HG03045 (cell line): ENCODE measurements around the gene CHRNA1.

Experiments used
- ATAC-seq: cut with Tn5 transposase; IDR thresholded peaks from one replicate; pipeline ENCODE4 v1.9.1; 2021; ENCODE audit warnings: mild to moderate bottlenecking, moderate library complexity; ENCODE audit not compliant: unreplicated experiment

Gene CHRNA1

DNA sequence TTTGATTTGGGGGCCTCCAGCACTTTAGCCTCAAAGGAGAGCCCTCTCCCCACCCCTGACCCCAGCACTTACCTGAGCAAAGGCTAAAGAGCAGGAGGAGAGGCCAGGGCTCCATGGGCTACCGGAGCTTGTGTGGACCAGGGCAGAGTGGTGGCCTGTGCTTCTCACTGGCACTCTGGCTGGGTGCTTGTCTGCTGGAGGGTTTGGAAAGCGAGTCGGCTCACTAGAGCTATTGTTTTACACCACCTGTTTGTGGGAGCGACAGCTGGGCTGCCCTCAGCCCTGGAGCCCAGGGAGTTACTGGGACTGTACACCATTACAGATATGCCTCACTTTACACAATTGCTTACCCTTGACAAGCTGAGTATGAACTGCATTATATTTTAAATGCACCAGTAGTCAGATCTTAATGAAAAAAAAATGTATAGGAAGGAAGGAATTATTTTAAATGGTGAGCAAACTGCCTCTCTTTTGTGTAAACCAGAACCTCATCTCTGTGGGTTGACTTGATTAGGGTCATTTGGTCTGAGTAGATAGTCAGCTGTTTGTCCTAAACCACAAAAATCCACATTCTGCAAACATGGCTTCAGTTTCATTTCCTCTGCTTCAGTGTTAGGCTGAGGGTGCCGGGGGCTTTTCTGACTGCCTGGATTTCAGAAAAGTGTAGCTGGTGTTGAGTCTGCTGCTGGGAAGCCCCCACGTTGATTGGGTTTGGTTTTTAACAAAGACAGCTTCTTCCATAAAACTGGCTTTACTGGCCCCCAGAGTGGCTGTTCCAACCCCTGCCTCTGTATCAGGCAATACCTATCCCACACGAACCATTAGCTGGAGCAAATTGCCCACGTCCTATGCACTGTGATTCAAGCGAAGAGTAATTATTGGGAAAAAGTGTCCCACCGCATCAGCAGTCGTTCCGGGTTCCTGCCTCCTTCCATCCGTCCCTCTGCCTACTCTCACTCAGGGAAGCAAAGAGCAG is at the start of gene CHRNA1:
CHRNA1 (minus strand) TSS at position 193 of the 976 bp plus-strand sequence; CDS start at position 115, 78 bp downstream.
- no peak for ATAC-seq

DNA sequence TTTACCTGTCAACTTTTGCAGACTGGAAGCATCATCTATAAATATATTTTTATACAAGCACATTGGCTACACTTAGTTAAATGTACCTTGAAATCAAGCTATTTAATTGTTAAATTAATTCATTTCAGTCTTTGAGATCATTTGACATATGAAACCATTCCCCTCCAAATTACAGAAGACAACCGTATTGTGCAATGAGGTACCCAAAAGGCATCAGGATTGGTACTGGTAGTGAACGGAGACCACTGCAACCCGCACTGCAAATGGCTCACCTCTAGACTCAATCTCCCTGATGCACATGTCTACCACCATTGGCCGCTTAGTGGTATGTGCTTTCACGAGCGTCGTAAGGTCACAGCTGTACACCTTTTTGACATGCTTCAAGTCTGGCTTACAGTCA is 47.8 kb upstream of the CHRNA1 start:
- ATAC-seq = no peak

DNA sequence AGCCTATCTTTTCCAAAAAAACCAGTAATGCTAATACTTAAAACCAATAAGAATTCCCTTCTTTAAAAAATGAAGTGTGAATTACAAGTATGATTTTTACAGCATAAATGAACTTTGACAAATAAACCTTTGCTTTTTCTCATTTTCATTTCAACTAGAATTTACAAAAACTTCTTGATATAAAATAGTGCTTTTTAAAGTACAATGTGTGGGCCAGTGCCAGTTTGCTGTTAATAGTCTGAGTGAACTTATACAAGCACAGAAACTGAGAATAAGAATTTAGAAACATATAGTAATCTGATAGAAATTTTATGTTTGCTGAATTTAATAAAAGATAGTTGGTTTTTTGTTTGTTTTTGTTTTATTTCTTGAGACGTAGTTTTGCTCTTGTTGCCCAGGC is 43.7 kb upstream of the CHRNA1 start:
- ATAC-seq = no peak

DNA sequence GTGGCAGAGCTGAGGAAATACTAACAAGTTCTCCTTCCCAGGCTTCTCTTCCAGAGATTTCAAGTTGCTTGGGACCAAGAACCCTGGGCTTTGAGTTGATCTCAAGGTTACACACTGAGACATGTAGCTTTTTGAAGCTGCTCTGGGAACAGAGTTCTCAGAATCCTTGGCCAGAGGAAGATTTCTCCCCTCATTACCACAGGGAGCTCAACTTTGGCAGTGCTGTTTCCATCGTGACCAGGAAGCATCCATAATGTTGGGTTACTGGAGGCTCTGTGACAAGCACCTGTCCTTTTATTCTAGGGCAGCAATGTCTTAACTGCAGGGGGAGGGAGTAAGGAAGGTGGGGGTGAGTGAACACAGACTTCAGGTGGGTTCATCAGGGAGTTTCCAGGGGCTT is 41.5 kb upstream of the CHRNA1 start:
- no peak for ATAC-seq

DNA sequence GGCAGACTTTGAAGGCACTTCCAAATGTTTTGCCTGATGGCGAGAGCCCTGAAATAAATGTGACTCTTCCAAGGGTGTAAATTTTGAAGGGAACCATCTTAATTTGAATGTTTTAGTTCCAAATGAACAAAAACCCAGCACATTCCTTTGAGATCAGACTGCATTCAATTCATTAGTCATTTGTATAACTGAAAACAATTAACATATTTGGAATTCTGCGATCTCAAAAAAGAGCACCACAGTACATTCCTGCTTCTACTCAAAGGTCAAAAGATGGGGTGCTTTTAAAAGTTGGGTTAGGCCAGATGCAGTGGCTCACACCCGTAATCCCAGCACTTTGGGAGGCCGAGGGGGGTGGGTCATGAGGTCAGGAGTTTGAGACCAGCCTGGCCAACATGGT is 38.2 kb upstream of the CHRNA1 start:
- no peak for ATAC-seq

DNA sequence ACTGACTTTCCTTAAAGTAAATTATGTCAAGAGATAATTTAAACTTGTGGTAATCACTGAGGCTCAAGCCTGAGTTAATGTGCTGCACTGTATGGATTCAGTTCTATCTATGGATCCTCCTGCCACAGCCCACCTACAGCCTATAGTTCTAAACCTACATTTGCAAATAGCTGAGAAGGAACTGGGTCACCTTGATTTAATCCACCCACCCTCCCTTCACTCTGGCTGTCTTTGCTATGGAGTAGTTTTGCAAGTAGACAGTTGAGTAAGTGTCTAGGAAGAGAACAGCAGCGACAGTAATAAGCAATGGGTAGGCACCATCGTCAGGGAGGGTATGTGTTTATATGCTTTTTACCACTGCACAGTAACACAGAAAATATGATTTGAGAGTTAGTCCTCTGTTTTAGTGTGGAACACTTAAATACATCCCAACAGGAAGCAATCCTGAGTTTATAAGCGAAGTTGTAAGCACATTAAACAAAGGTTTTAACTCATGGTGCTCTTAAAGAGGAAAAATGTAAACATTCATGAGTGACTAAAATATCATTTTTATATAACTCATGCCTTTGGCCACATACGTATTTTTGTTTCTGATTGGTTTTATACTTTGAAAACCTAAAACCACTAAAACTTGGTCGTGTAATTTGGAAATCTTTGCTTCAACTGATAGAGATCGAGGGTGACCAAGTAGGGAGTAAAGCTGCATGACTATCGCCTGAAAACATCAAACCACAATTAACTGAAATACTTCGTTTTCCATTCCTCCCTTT is 36.3 kb upstream of the CHRNA1 start:
- ATAC-seq = no peak

DNA sequence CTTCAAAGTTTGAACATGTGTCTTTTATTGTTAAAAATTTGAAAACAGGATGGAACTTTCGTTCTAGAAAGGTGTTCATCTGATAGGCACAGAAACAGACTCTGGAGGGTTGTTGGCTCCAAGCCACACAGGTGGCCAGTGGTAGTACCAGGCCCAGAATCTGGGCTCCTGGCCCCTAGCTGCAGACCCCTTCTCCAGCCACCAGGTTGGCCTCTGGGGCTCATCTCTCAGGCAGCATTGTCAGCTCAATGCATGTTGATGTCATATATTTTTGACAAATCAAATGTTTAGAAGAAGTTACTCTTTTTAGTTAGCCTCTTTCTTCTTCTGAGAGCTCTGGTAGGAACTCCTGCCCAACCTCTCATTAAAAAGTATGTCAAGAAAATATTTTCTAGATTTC is 34.5 kb upstream of the CHRNA1 start:
- no peak for ATAC-seq

DNA sequence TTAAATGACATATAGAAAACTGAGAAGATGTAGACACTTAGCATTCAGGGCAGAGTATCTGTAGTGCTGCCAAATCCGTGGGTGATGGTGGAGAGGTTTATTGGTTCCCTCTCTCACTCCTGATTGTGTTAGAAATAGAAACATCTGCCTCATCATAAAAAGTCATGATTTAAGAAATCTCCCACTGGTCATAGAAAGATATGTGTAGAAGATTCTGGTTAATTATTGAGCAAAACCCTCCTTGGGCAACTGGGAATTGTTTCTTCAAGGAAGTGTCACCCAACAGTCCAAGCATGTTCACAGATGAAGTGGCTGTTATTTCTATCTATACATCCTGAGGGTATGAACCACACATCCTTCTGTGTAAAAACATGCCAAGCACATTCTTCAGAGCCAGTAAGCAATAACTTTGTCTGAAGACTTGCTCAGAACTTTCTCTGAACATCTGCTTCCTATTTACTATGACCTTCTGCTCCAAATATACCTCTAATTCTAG is 33.6 kb upstream of the CHRNA1 start:
- no peak for ATAC-seq

DNA sequence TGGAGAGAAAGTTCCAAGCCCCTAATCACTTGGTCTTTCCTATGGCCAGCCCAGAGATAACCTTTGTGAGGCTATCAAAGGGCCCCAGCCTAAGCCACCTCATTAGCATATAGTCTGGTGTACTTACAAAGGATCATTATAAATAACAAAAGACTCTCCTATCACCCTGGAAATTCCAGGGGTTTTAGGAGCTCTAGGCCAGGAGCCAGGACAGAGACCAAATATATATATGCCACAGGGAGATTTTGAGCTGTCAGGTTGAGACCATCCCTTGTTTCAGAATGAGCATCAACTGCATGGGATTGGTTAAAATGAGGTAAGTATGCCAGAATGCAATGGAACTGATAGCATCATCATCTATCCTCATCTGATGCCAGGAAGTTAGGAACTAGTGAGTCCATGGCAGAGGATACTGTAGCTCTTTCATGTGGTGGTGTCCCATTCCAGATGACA is 32.1 kb upstream of the CHRNA1 start:
- ATAC-seq = no peak

DNA sequence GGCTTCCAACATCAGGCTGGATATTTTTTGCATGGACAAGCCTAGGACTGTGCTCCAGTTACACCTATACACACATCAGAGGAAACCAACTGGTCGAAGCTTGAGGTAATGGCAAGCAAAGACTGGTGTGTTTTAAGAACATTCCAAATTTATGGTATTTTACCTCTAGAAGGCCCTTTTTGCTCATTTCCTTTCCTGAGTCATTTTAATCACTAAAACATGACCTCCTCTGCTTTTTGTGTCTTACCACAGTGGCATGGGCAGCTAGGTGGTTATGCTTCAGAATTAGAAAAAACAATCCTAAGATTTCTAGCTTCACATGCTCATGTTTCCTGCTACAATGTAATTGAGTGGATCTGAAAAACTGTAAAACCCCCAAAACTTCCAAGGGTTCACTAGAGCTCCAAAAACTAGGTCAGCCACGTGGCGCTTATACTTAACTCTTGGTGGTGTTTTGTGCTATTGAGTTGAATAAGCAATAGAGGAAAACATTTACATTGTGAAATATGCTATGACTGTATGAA is 30.6 kb upstream of the CHRNA1 start:
- ATAC-seq = no peak

DNA sequence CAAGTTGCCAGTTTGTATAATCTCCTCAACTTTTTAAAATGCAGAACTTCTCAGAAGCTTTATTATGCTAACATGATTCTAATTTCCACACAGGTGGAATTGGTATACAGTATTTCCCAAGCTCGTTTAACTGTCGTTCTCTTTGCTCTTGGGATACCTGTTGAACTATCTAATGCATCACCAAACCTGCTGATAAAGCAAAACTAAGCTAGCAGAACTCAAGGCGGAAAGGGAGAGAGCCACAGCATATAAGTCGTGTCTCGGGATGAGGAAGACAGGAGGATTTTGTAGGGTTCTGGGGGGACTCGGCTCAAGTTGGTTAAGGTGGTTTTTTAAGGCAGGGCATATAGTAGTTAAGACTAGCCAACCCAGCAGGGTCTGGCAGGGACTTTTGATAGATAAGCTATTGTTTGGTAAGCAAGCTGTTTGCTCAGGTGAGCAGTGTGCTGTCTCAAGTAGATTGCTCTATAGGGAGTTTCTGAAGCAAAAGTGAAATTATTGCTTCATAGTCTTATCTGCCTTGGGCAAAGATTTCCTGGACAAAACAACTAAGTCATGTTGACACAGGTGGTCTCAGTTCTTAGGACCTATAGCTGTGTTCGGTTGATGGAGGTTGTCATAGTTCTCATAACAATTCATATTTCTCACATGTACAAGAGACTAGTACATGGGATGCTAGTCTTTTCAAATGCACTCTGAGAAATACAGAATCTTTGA is 28.2 kb upstream of the CHRNA1 start:
- ATAC-seq = no peak

DNA sequence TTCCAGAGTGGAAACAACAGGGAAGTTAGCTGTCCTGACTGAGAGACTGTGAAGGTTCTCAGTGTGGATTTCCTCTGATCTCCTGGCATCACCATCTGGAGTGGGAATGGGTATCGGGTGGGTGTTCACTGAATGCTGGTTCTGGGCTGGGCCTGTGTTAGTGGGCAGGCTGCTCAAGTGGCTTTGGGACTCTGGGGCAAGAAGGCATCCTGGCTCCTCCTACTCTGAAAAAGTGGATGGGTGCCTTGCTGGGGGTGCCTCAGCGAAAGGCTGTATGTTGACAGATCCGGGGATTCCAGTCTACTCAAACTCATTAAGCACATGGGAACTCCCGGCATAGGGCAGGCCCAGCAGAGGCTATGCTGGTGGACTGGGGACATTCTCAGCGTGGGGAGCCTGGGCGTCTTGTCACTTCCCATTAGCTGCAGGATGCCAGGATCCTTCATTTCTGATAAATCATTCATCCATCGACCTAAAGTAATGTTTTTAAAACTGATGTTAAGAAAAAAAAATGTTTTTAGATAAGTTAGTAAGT is 27.5 kb upstream of the CHRNA1 start:
- no peak for ATAC-seq

DNA sequence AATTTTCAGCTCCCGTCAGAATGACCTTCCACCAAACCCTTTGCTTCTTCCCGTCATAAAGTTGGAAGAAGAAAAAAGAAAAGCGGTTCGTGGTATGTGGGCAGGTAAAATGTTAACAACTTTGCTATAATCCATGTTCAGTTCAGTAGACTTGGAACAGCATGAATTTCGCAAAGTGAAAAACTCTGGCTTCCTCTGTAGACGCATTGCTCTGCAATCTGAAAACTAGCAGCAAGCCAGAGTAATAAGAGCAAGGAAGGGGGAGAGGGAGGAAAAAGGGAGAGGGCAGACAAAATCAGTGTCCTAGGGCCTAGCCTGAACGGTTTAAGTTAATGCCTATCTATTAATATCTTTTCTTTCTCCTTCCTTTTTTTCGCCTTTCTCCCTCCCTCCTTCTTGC is 26.7 kb upstream of the CHRNA1 start:
- ATAC-seq = no peak

DNA sequence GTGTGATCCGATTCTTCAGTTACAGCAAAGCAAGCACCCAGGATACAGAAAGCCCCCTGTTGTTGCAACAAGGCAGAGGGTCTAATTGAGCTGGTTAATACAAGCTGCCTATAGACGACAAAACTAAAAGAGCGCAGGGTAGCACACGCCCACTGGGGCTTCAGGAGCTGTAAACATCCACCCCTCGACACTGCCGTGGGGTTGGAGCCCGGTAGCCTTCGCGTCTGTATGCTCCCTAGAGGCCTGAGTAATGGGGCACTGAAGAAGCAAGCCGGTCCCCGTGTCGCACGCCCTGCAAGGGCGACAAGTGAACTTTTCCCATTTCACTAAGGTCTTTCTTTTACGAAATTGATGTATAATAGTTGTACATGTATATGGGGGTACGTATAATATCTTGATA is 24.7 kb upstream of the CHRNA1 start:
- no peak for ATAC-seq

DNA sequence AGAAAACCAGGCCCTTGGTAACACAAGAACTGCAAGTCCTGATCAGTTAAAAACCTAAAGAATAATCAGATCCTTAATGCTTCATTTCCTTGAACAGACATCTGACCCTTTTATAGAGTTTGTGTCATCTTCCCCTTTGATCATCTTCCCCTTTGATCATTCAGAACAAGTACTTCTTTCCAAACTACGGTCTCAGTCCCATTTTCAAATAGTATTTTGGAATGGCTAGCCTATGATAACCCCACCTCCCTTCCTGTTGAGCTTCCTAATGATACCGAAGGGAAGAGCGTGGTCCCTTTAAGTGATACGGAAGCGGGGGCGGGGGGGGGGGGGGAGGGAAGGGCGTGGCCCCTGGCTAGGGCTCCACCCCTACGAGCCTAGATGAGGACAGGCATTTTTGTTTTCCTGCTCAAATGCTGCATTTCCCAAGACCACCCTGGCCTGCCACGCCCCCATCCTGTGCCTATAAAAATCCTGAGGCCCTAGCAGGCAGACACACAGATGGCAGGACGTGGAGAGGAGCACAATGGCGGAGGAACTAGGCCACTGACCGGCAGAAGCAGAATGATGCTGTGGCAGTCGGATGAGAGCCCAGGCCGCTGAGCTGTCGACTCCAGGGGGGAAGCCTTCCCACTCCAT is 24.1 kb upstream of the CHRNA1 start:
- ATAC-seq = no peak

DNA sequence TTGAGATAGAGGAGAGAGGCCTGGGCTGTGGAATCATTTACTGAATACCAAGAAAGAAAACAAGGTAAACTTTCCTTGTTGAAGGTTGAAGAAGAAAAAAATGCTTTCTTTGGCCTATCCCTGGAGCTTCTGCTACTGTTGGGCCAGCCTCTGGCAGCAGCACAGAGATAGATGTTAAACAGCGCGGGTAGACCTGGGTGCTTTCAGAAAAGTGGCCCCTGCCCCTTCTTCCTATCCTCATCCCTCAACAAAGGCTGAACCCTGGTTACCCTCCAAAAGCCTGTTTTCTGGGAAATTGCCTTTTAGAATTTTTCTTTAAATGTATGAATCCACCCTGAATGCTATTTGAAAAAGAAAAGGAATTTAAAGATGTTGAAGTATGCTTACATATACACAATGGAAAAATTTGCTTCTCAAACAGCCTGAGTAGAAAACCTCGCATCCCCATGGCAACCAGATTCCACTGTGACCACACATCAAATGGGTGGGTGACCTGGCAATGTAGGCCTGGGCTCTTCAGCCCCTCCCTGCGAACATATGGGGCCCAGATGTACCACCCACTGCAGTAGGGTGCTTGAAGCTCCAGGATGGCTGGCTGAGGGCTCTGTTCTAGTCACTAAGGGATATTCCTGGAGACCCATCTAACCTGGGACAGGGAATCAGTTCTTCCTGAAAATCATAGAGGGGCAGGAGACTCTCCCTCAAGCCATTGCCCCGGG is 23.4 kb upstream of the CHRNA1 start:
- ATAC-seq = no peak

DNA sequence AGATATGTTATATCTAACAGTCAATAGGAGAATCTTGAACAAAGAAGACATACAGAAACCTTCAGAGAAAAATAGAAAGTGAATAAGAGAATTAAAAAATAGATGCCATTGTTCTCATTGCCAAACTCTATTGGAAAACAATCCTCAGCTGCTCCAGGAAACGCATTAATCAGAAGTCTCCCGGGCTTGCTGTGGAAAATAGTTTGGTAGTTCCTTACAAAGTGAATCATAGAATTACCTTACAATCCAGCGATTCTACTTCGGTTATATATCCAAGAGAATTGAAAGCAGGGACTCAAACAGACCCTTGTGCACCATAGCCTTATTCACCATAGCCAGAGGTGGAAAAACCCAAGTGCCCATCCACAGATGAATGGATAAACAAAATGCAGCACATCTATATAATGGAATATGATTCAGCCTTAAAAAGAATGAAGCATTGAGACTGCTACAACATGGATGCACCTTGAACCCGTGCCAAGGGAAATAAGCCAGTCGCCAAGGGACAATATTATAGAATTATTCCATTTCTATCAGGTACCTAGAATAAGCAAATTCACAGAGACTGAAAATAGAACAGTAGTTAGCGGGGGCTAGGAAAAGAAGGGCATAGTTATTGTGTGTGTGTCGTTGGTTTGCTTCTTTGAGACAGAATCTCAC is 21.9 kb upstream of the CHRNA1 start:
- no peak for ATAC-seq

DNA sequence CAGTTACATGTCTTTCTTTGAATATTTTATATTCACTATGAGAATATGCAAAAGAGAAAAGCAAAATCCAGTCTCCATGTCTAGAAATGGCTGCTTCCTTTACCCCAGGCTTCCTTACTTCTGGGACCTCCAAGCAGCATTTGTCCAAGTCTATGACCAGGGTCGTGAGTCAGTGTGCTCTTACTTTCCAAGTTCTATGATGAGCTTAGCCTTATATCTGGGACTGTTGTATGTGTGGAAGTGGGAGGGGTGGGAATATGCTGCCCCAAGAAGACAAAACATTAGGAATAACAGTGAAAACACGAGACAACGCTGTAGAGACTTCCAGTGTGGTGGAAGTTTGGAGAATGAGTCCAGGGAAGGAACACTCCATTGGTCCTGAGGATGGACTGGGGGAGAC is 21.2 kb upstream of the CHRNA1 start:
- no peak for ATAC-seq

DNA sequence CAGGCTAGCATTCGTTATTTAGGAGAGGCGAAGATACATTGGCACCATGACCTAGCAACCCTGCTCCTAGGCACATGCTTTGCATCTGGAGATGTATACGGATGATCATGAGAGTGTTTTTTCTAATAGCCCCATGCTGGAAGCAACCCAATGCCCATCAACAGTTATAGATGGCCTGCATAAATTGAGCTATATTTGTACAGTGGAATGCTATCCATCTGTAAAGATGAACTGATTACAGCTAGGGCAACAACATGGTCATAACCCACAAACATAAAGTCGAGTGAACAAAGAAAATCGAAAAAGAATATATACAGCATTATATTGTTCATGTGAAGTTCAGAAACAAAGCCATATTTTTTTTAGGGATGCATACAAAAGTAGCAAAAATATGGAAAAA is 20.6 kb upstream of the CHRNA1 start:
- no peak for ATAC-seq
